Activated CD4-positive, alpha-beta T cell treated with anti-CD3 and anti-CD28 coated beads, Interleukin-2, amount 10 ng/mL, durations not matched to agents 24 days and 14 days (primary cell): ENCODE measurements around the gene PDE3A. TPM values are rescaled to one million over a fixed set of nuclear protein-coding genes. Genes with fewer than 3 reads are reported as not detected.

Source experiments
- DNase-seq: peaks from one replicate; pipeline ENCODE4 v3.0.0; 2022
- H3K27ac Mint-ChIP-seq: one replicate; pipeline ENCODE4 v1.8.0; 2022; ENCODE audit warnings: mild to moderate bottlenecking, mixed read lengths
- H3K27me3 Mint-ChIP-seq: one replicate; pipeline ENCODE4 v1.8.0; 2022; ENCODE audit warnings: mixed read lengths
- H3K36me3 Mint-ChIP-seq: one replicate; pipeline ENCODE4 v1.8.0; 2022; ENCODE audit warnings: low read depth, mild to moderate bottlenecking, mixed read lengths
- H3K4me1 Mint-ChIP-seq: one replicate; pipeline ENCODE4 v1.8.0; 2021; ENCODE audit warnings: mixed read lengths
- H3K4me3 Mint-ChIP-seq: one replicate; pipeline ENCODE4 v1.8.0; 2022; ENCODE audit warnings: mild to moderate bottlenecking, moderate library complexity, mixed read lengths
- H3K9me3 Mint-ChIP-seq: one replicate; pipeline ENCODE4 v1.8.0; 2021; ENCODE audit warnings: mixed read lengths
- intact Hi-C: fragments of 100-400 bp; cut with micrococcal nuclease; formaldehyde crosslinking; loops from one replicate; pipeline ENCODE4 v1.15.1; 2023
- total RNA-seq: library from RNA; stranded (reverse); gene quantifications from 2 replicates; pipeline ENCODE4 v1.2.3, GENCODE V29; 2022

Gene PDE3A
- total RNA-seq, 1 donor from 2014 or later = not detected

- Mint-ChIP-seq H3K4me1 (no peaks in the 10 kb centered on the region), H3K27ac (no peak overlapping the region), H3K4me3 (no peak overlapping the region), H3K27me3 (no peaks in the 10 kb centered on the region), H3K9me3 (no peaks in the 10 kb centered on the region), H3K36me3 (no peaks in the 10 kb centered on the region)
- no peak for DNase-seq
- intact Hi-C loops = no loop called here
Observed at GRCh38 chr12:20443792-20444191, 75.5 kb downstream of the PDE3A start.

- Mint-ChIP-seq H3K27ac (no peak overlapping the region), H3K4me3 (no peak overlapping the region), H3K36me3 (no peaks in the 10 kb centered on the region), H3K4me1 (no peaks in the 10 kb centered on the region), H3K9me3 (no peaks in the 10 kb centered on the region), H3K27me3 (no peaks in the 10 kb centered on the region)
- intact Hi-C loops = no loop called here
- no peak for DNase-seq
Observed at GRCh38 chr12:20444595-20445170, 76.3 kb downstream of the PDE3A start.

- intact Hi-C loops = no loop called here
- H3K27ac Mint-ChIP-seq = no peak overlapping the region
- H3K4me3 Mint-ChIP-seq = no peak overlapping the region
- no peaks in the 10 kb centered on the region for H3K36me3 Mint-ChIP-seq
- H3K4me1 Mint-ChIP-seq = no peaks in the 10 kb centered on the region
- no peaks in the 10 kb centered on the region for H3K9me3 Mint-ChIP-seq
- H3K27me3 Mint-ChIP-seq = no peaks in the 10 kb centered on the region
- no peak for DNase-seq
Observed at GRCh38 chr12:20445687-20446086, 77.3 kb downstream of the PDE3A start.

DNA sequence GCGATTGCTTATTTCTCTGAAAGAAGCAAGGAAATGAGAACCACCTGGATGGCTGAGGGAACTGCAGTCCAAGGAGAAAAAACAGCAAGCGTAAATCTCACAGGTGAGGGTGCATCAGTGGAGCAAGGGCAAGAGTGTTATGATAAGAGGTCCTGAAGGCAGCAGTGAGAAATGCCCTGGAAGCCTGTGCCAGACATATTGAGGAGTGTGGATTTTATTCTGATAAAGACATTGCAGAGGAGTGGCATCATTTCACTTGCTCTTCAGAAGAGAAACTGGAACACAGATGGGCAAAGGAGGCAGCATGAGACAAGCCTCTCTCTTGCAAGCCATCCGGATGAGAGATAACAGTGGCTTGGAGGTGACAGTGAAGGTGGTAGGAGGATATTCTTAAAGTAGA, 78.5 kb downstream of the PDE3A start:
- H3K4me3 Mint-ChIP-seq = no peak overlapping the region
- intact Hi-C loops = no loop called here
- no peaks in the 10 kb centered on the region for H3K9me3 Mint-ChIP-seq
- H3K4me1 Mint-ChIP-seq = no peaks in the 10 kb centered on the region
- H3K27me3 Mint-ChIP-seq = no peaks in the 10 kb centered on the region
- no peak overlapping the region for H3K27ac Mint-ChIP-seq
- DNase-seq = no peak
- H3K36me3 Mint-ChIP-seq = no peaks in the 10 kb centered on the region

GRCh38 chr12:20448781-20449180, 80.4 kb downstream of the PDE3A start:
- no peaks in the 10 kb centered on the region for H3K36me3 Mint-ChIP-seq
- H3K9me3 Mint-ChIP-seq = no peaks in the 10 kb centered on the region
- no peak for DNase-seq
- no peaks in the 10 kb centered on the region for H3K27me3 Mint-ChIP-seq
- intact Hi-C loops = no loop called here
- no peak overlapping the region for H3K4me3 Mint-ChIP-seq
- H3K4me1 Mint-ChIP-seq = no peaks in the 10 kb centered on the region
- no peak overlapping the region for H3K27ac Mint-ChIP-seq

- Mint-ChIP-seq H3K9me3 (no peaks in the 10 kb centered on the region), H3K36me3 (no peaks in the 10 kb centered on the region), H3K4me3 (no peak overlapping the region), H3K27ac (no peak overlapping the region), H3K27me3 (no peaks in the 10 kb centered on the region), H3K4me1 (no peaks in the 10 kb centered on the region)
- no peak for DNase-seq
- intact Hi-C loops = no loop called here
Observed at GRCh38 chr12:20450591-20451180, 82.3 kb downstream of the PDE3A start.

GRCh38 chr12:20451761-20452160, 83.4 kb downstream of the PDE3A start:
- no peaks in the 10 kb centered on the region for H3K36me3 Mint-ChIP-seq

GRCh38 chr12:20452496-20453010, 84.2 kb downstream of the PDE3A start:
- Mint-ChIP-seq H3K27me3 (no peaks in the 10 kb centered on the region), H3K4me1 (no peaks in the 10 kb centered on the region), H3K9me3 (no peaks in the 10 kb centered on the region), H3K27ac (no peak overlapping the region), H3K4me3 (no peak overlapping the region), H3K36me3 (no peaks in the 10 kb centered on the region)
- no peak for DNase-seq
- intact Hi-C loops = no loop called here

More at GRCh38 chr12:20451761-20452160, 83.4 kb downstream of the PDE3A start:
- Mint-ChIP-seq H3K27me3 (no peaks in the 10 kb centered on the region), H3K4me3 (no peak overlapping the region), H3K9me3 (no peaks in the 10 kb centered on the region), H3K27ac (no peak overlapping the region), H3K4me1 (no peaks in the 10 kb centered on the region)
- intact Hi-C loops = no loop called here
- no peak for DNase-seq

GRCh38 chr12:20453756-20454310, 85.5 kb downstream of the PDE3A start:
- no peak overlapping the region for H3K4me3 Mint-ChIP-seq
- no peaks in the 10 kb centered on the region for H3K4me1 Mint-ChIP-seq
- no peaks in the 10 kb centered on the region for H3K36me3 Mint-ChIP-seq
- H3K9me3 Mint-ChIP-seq = no peaks in the 10 kb centered on the region
- H3K27ac Mint-ChIP-seq = no peak overlapping the region
- no peak for DNase-seq
- intact Hi-C loops = no loop called here
- no peaks in the 10 kb centered on the region for H3K27me3 Mint-ChIP-seq

DNA sequence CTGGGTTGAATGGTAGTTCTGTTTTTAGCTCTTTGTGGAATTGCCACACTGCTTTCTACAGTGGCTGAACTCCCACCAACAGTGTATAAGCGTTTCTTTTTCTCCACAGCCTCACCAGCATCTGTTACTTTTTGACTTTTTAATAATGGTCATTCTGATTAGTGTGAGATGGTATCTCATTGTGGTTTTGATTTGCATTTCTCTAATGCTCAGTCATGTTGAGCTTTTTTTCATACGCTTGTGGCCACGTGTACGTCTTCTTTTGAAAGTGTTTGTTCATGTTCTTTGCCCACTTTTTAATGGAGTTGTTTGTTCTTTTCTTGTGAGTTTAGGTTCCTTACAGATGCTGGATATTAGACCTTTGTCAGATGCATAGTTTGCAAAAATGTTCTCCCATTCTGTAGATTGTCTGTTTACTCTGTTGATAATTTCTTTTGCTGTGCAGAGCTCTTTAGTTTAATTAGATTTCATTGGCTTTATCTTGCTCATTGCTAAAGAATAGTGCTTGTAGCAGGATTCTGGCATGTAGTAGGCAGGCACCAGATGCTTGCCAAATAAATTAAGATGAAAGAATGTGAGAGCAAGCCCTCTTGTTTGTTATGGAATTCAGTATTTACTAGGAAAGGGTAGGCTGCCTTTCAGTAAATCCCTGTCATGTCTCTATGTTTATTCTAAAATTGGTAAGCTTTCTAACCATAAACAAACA, 86.8 kb downstream of the PDE3A start:
- Mint-ChIP-seq H3K36me3 (no peaks in the 10 kb centered on the region), H3K27me3 (no peaks in the 10 kb centered on the region), H3K27ac (no peak overlapping the region), H3K4me1 (no peaks in the 10 kb centered on the region), H3K4me3 (no peak overlapping the region), H3K9me3 (no peaks in the 10 kb centered on the region)
- intact Hi-C loops = no loop called here
- DNase-seq = no peak

- no peaks in the 10 kb centered on the region for H3K36me3 Mint-ChIP-seq
- no peaks in the 10 kb centered on the region for H3K9me3 Mint-ChIP-seq
- no peak for DNase-seq
- intact Hi-C loops = no loop called here
- H3K27ac Mint-ChIP-seq = no peak overlapping the region
- H3K4me1 Mint-ChIP-seq = no peaks in the 10 kb centered on the region
- no peak overlapping the region for H3K4me3 Mint-ChIP-seq
- no peaks in the 10 kb centered on the region for H3K27me3 Mint-ChIP-seq
Observed at GRCh38 chr12:20457582-20457981, 89.2 kb downstream of the PDE3A start.

DNA sequence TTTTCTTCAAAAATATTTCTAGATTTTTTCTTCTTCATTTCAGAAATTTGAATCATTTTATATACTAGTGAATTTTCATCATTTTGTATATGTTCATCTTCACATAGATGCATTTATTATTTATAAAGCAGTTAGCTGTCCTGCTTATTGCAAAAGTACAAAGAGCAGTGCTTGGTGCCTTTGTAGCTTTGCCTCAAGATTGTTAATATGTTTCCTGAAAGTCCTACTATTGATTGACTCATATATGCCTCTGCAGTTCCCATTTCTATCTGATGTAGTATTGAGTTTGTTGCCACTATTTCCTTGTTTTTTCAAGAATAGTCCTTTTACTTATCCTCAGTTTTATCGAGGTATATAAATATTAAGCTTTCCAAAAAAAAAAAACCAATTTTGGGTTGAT, 89.7 kb downstream of the PDE3A start:
- Mint-ChIP-seq H3K27me3 (no peaks in the 10 kb centered on the region), H3K9me3 (no peaks in the 10 kb centered on the region), H3K36me3 (no peaks in the 10 kb centered on the region), H3K4me3 (no peak overlapping the region), H3K27ac (no peak overlapping the region), H3K4me1 (no peaks in the 10 kb centered on the region)
- no peak for DNase-seq
- intact Hi-C loops = no loop called here

DNA sequence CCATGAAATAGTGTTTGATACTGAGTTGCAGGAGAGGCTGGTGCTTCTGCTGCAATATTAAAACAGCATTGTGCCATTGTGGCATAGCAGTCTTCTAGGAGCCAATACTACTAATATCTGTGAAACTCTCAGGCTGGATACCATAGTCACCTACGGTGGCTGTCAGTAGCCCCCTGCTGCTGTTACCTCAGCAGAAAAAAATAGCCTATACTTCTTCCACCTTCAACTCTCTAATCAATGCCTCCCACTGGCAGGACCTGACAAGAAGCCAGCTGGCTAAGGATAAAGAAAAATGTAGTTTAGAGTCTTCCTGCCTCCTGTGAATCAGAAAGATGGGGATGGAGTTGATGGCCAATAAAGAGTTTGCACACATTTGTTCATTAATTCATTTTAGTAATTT, 91.6 kb downstream of the PDE3A start:
- DNase-seq = no peak
- H3K9me3 Mint-ChIP-seq = no peaks in the 10 kb centered on the region
- H3K36me3 Mint-ChIP-seq = no peaks in the 10 kb centered on the region
- no peaks in the 10 kb centered on the region for H3K27me3 Mint-ChIP-seq
- intact Hi-C loops = loop anchor here (10.0 kb wide), 1 partner anchor 705 kb away; no protein-coding TSS in a partner anchor
- H3K4me1 Mint-ChIP-seq = no peaks in the 10 kb centered on the region
- no peak overlapping the region for H3K27ac Mint-ChIP-seq
- no peak overlapping the region for H3K4me3 Mint-ChIP-seq

- no peaks in the 10 kb centered on the region for H3K4me1 Mint-ChIP-seq
- no peaks in the 10 kb centered on the region for H3K9me3 Mint-ChIP-seq
- DNase-seq = no peak
- no peaks in the 10 kb centered on the region for H3K27me3 Mint-ChIP-seq
- H3K4me3 Mint-ChIP-seq = no peak overlapping the region
- H3K36me3 Mint-ChIP-seq = no peaks in the 10 kb centered on the region
- intact Hi-C loops = loop anchor here (10.0 kb wide), 1 partner anchor 704 kb away; no protein-coding TSS in a partner anchor
- no peak overlapping the region for H3K27ac Mint-ChIP-seq
Observed at GRCh38 chr12:20460956-20461355, 92.6 kb downstream of the PDE3A start.
